NB4 (cell line): Measurements from ENCODE around the gene SERINC2.

Experiments
- DNase-seq: peaks from one replicate; pipeline ENCODE4 v3.0.0; 2010; ENCODE audit warnings: low read depth
- H3K4me3 ChIP-seq: one replicate; pipeline ENCODE4 v1.5.1; 2011; ENCODE audit warnings: mild to moderate bottlenecking, low read depth, low read length, moderate library complexity
- MYC ChIP-seq: IDR thresholded peaks from 2 replicates; pipeline ENCODE4 v1.6.1; 2011; ENCODE audit warnings: low read depth, low read length
- POLR2A ChIP-seq: IDR thresholded peaks from 2 replicates; pipeline ENCODE4 v1.6.1; 2011; ENCODE audit warnings: mild to moderate bottlenecking; ENCODE audit not compliant: insufficient read length; ENCODE audit errors: extremely low read depth
- TF ChIP-seq, protein P1 (sequence below): IDR thresholded peaks from 2 replicates; pipeline ENCODE4 v1.6.1; 2011; ENCODE audit warnings: low read depth, low read length
- TF ChIP-seq, protein P2 (sequence below): IDR thresholded peaks from one replicate; pipeline ENCODE4 v1.5.1; 2012; ENCODE audit warnings: low read depth, low read length

SERINC2 gene

DNA sequence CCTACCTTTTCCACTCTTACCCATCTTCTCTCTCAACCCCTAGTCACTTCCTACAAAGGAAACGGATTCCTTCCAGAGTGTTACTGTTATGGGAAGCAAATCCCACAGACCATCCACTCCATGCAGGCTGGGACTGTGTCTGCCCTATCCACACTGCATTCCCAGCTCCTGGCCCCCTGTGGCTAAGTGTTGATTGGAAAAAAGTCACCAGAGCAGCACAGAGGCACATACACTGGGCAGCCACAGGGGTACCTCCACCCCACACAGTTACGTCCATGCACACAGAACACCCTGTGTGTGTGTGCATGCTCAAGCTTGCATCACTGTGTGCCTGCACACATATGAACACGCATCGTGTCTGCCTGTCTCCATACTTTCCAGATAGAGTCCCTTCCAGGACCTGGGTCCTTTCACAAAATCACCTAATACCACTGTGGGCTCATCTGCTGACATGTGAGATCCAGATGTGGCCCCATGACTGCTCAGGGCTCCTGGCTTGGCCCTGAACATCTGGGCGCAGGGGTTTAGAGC is 4.2 kb upstream of the SERINC2 start:
- DNase-seq, result no peak
- TF ChIP-seq, protein P1, sequence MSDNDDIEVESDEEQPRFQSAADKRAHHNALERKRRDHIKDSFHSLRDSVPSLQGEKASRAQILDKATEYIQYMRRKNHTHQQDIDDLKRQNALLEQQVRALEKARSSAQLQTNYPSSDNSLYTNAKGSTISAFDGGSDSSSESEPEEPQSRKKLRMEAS, result no peak
- TF ChIP-seq POLR2A (no peak), MYC (no peak)
- TF ChIP-seq, protein P2, sequence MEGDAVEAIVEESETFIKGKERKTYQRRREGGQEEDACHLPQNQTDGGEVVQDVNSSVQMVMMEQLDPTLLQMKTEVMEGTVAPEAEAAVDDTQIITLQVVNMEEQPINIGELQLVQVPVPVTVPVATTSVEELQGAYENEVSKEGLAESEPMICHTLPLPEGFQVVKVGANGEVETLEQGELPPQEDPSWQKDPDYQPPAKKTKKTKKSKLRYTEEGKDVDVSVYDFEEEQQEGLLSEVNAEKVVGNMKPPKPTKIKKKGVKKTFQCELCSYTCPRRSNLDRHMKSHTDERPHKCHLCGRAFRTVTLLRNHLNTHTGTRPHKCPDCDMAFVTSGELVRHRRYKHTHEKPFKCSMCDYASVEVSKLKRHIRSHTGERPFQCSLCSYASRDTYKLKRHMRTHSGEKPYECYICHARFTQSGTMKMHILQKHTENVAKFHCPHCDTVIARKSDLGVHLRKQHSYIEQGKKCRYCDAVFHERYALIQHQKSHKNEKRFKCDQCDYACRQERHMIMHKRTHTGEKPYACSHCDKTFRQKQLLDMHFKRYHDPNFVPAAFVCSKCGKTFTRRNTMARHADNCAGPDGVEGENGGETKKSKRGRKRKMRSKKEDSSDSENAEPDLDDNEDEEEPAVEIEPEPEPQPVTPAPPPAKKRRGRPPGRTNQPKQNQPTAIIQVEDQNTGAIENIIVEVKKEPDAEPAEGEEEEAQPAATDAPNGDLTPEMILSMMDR, result no peak
- no peak overlapping the region for H3K4me3 ChIP-seq

DNA sequence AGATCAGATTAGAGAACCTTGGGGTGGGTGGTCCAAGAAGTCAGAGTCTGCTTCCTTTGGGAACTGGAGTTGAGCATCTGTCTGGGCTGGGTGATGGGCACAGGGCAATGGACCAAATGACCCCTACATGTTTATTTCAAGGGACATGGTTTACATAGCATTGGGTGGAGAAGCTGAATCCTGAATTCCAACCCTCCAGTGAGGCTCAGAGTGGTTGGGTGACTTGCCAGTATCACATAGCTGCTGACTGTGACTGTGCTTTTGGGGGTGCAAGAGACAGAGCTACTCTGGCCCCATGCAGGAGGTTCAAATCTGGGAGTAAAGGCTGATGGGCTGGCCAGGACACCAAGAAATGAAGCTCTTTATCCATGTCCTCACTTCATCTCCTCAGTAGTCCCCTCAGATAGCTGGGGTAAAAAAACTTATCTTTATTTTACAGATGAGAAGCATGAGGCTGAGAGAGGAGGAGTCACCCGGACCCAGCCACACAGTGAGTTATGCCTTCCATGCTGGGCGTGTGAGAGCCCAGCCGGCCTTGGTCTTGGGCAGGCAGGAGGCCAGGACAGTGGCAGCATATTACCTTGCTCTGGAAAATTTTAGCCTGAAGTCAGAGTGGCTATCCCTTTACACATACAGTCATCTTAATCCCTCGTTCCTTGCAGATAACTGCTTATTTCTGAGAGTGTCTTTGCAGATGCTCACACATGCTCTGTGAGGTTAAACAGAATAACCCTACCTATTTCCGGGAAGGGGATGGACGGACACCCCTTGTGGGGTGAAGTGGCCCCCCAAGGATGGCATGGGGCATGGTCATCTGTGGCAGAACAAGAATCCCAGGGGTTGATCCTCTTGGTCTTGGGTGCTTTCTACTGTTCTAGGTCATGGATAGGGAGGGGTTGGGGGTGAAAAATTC is 2.8 kb upstream of the SERINC2 start:
- TF ChIP-seq, protein P1, result no peak
- TF ChIP-seq POLR2A (no peak), MYC (no peak)
- TF ChIP-seq, protein P2, result no peak
- DNase-seq, result no peak
- H3K4me3 ChIP-seq, result no peak overlapping the region

DNA sequence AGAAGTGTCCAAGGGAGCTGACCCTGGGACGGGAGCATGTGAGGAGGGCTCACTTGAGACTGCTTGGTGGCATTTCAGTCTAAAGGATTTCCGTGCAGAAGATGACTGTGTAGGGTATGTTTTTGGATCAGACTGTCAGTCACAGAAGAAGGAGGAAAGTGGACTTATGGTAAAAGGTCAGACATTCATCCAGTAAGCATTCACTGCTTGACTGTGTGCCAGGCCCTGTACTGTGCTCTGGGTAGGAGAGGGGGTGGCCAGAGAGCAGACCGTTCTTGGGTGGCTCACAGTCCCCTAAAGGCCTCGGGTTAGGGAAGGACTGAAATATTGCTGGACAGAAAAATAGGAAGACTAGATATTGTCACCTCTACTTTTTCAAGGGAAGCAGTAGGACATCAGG is 2.1 kb upstream of the SERINC2 start:
- no peak overlapping the region for H3K4me3 ChIP-seq
- TF ChIP-seq, protein P1, result no peak
- TF ChIP-seq POLR2A (no peak), MYC (no peak)
- TF ChIP-seq, protein P2, result no peak
- DNase-seq, result no peak

DNA sequence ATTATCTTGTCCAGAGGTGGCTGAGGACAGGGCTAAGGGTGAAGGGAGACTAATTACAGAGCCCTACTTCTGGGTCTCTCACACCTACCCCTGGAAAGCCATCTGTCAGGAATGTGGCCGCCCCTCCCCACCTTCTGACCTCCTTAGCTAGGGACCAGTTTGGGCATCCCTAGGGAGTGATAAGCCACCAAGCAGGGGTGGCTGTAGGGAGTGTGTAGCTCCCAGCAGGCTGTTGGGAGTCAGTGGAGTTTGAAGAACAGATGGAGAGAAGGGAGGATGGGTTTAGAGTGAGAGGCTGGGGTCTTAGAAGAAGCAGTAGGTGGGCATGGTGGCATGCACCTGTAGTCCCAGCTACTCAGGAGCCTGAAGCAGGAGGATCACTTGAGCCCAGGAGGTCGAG is 808 bp upstream of the SERINC2 start:
- no peak for DNase-seq
- H3K4me3 ChIP-seq, result no peak overlapping the region
- TF ChIP-seq, protein P1, result no peak
- TF ChIP-seq MYC, result no peak
- TF ChIP-seq POLR2A, result no peak
- TF ChIP-seq, protein P2, result no peak

DNA sequence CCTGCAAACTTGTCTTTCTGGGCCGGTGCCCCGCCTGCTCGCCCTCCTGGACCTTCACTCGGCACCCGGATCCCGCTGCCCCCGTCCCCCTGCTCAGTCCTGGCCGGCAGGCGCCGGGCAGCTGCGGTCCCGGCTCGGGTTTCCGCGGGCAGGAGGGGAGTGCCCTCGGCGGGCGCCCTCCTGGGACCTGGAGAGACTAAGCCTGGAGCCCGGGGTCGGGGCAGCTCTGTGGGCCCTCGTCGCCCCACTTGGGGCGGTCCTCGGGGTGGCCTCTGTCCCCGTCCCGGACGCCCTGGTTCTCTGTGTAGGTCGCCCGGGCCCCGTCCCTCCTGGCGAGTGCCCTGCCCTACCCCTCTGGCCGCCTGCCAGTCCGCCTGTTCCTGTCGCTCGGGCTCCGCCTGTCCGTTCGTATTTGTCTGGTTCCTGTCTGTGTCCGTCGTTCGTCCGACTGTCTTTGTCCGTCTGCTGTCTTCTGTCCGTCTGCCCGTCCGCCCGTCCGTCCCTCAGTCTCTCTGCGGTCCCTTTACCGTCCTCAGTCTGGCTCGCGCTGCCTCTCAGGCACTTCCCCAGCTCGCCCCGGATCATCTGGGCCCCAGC is 490 bp downstream of the SERINC2 start:
- peak; percentile 46 for DNase-seq
- TF ChIP-seq, protein P2, result no peak
- TF ChIP-seq MYC (no peak), POLR2A (no peak)
- TF ChIP-seq, protein P1, result no peak

More for the DNA sequence above, 490 bp downstream of the SERINC2 start:
- H3K4me3 ChIP-seq, result peak overlapping the region; percentile 47
